ENCODE data around the gene WWC2. TPM values are rescaled to one million over a fixed set of nuclear protein-coding genes. Genes with fewer than 3 reads are reported as not detected.

The WWC2 gene
- total and polyA plus RNA-seq, 2 experiments from 2014 or later: 50.5 to 74.2 TPM

DNA sequence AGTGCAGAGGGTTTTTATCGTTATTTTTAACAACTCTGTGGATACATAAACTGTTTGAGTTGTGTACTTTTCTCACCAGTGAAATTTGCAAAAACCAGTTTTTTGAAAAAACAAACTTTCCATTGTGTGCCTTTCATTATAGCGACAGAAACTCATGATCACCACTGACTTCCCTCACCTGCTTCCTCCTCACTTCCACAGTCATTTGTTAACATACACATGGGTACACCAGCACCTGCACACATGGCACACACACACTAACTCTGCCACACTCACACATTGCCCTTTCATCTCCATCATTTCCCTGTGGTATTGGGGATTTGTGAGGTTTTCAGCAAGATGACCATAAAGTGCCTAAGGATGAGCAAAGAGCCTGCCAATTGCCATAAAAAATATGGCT is 200.4 kb downstream of the WWC2 start:
- Histone ChIP-seq H3K27ac (ENCODE audit: low read depth) (no peak overlapping the region), H4K20me1 (replicated peaks; ENCODE audit: insufficient read depth) (0 out of 2 replicates have a peak, but pooled peaks cover 3% of the 10 kb centered on the region), H3K4me3 (no peak overlapping the region), H3K36me3 (ENCODE audit: insufficient read depth) (peaks cover 22% of the 10 kb centered on the region), H3K27me3 (ENCODE audit: insufficient read depth) (no peaks in the 10 kb centered on the region), H2AFZ (no peak overlapping the region), H3K9me2 (ENCODE audit: insufficient read depth) (no peaks in the 10 kb centered on the region), H3K4me2 (no peak overlapping the region), H3F3A (replicated peaks; ENCODE audit: low read depth) (no peaks in the 10 kb centered on the region), H3K79me2 (replicated peaks; ENCODE audit: insufficient read depth) (no peaks in the 10 kb centered on the region), H3K4me1 (ENCODE audit: insufficient read depth) (no peaks in the 10 kb centered on the region)
- TF ChIP-seq EZH2 (IDR thresholded peaks at IDR 0.05; ENCODE audit: low read depth, unreplicated experiment): no peak
- no peak for TF ChIP-seq EZH2phosphoT487 (IDR thresholded peaks at IDR 0.05; ENCODE audit: unreplicated experiment)
- TF ChIP-seq, protein P1, sequence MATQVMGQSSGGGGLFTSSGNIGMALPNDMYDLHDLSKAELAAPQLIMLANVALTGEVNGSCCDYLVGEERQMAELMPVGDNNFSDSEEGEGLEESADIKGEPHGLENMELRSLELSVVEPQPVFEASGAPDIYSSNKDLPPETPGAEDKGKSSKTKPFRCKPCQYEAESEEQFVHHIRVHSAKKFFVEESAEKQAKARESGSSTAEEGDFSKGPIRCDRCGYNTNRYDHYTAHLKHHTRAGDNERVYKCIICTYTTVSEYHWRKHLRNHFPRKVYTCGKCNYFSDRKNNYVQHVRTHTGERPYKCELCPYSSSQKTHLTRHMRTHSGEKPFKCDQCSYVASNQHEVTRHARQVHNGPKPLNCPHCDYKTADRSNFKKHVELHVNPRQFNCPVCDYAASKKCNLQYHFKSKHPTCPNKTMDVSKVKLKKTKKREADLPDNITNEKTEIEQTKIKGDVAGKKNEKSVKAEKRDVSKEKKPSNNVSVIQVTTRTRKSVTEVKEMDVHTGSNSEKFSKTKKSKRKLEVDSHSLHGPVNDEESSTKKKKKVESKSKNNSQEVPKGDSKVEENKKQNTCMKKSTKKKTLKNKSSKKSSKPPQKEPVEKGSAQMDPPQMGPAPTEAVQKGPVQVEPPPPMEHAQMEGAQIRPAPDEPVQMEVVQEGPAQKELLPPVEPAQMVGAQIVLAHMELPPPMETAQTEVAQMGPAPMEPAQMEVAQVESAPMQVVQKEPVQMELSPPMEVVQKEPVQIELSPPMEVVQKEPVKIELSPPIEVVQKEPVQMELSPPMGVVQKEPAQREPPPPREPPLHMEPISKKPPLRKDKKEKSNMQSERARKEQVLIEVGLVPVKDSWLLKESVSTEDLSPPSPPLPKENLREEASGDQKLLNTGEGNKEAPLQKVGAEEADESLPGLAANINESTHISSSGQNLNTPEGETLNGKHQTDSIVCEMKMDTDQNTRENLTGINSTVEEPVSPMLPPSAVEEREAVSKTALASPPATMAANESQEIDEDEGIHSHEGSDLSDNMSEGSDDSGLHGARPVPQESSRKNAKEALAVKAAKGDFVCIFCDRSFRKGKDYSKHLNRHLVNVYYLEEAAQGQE (IDR thresholded peaks at IDR 0.05; ENCODE audit: unreplicated experiment): no peak
- TF ChIP-seq, protein P2, sequence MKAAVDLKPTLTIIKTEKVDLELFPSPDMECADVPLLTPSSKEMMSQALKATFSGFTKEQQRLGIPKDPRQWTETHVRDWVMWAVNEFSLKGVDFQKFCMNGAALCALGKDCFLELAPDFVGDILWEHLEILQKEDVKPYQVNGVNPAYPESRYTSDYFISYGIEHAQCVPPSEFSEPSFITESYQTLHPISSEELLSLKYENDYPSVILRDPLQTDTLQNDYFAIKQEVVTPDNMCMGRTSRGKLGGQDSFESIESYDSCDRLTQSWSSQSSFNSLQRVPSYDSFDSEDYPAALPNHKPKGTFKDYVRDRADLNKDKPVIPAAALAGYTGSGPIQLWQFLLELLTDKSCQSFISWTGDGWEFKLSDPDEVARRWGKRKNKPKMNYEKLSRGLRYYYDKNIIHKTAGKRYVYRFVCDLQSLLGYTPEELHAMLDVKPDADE (IDR thresholded peaks at IDR 0.05): no peak
- TF ChIP-seq ZNF331 (CRISPR knock-in tag; IDR thresholded peaks at IDR 0.05; ENCODE audit: low read depth): no peak
- no peak for TF ChIP-seq ZNF114 (CRISPR knock-in tag; IDR thresholded peaks at IDR 0.05)
- no peak for TF ChIP-seq STAT1 (IDR thresholded peaks at IDR 0.05; ENCODE audit: unreplicated experiment)
- TF ChIP-seq, protein P3, sequence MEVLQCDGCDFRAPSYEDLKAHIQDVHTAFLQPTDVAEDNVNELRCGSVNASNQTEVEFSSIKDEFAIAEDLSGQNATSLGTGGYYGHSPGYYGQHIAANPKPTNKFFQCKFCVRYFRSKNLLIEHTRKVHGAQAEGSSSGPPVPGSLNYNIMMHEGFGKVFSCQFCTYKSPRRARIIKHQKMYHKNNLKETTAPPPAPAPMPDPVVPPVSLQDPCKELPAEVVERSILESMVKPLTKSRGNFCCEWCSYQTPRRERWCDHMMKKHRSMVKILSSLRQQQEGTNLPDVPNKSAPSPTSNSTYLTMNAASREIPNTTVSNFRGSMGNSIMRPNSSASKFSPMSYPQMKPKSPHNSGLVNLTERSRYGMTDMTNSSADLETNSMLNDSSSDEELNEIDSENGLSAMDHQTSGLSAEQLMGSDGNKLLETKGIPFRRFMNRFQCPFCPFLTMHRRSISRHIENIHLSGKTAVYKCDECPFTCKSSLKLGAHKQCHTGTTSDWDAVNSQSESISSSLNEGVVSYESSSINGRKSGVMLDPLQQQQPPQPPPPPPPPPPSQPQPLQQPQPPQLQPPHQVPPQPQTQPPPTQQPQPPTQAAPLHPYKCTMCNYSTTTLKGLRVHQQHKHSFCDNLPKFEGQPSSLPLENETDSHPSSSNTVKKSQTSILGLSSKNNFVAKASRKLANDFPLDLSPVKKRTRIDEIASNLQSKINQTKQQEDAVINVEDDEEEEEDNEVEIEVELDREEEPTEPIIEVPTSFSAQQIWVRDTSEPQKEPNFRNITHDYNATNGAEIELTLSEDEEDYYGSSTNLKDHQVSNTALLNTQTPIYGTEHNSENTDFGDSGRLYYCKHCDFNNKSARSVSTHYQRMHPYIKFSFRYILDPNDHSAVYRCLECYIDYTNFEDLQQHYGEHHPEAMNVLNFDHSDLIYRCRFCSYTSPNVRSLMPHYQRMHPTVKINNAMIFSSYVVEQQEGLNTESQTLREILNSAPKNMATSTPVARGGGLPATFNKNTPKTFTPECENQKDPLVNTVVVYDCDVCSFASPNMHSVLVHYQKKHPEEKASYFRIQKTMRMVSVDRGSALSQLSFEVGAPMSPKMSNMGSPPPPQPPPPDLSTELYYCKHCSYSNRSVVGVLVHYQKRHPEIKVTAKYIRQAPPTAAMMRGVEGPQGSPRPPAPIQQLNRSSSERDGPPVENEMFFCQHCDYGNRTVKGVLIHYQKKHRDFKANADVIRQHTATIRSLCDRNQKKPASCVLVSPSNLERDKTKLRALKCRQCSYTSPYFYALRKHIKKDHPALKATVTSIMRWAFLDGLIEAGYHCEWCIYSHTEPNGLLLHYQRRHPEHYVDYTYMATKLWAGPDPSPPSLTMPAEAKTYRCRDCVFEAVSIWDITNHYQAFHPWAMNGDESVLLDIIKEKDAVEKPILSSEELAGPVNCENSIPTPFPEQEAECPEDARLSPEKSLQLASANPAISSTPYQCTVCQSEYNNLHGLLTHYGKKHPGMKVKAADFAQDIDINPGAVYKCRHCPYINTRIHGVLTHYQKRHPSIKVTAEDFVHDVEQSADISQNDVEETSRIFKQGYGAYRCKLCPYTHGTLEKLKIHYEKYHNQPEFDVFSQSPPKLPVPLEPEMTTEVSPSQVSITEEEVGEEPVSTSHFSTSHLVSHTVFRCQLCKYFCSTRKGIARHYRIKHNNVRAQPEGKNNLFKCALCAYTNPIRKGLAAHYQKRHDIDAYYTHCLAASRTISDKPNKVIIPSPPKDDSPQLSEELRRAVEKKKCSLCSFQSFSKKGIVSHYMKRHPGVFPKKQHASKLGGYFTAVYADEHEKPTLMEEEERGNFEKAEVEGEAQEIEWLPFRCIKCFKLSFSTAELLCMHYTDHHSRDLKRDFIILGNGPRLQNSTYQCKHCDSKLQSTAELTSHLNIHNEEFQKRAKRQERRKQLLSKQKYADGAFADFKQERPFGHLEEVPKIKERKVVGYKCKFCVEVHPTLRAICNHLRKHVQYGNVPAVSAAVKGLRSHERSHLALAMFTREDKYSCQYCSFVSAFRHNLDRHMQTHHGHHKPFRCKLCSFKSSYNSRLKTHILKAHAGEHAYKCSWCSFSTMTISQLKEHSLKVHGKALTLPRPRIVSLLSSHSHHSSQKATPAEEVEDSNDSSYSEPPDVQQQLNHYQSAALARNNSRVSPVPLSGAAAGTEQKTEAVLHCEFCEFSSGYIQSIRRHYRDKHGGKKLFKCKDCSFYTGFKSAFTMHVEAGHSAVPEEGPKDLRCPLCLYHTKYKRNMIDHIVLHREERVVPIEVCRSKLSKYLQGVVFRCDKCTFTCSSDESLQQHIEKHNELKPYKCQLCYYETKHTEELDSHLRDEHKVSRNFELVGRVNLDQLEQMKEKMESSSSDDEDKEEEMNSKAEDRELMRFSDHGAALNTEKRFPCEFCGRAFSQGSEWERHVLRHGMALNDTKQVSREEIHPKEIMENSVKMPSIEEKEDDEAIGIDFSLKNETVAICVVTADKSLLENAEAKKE (CRISPR knock-in tag; IDR thresholded peaks at IDR 0.05): no peak
- TF ChIP-seq CREB1 (CRISPR knock-in tag; IDR thresholded peaks at IDR 0.05; ENCODE audit: low read depth): no peak
- no peak for TF ChIP-seq NANOG (IDR thresholded peaks at IDR 0.05; ENCODE audit: borderline replicate concordance)
- no peak for TF ChIP-seq POLR2AphosphoS5 (IDR thresholded peaks at IDR 0.05; ENCODE audit: low read depth)
- TF ChIP-seq, protein P4, sequence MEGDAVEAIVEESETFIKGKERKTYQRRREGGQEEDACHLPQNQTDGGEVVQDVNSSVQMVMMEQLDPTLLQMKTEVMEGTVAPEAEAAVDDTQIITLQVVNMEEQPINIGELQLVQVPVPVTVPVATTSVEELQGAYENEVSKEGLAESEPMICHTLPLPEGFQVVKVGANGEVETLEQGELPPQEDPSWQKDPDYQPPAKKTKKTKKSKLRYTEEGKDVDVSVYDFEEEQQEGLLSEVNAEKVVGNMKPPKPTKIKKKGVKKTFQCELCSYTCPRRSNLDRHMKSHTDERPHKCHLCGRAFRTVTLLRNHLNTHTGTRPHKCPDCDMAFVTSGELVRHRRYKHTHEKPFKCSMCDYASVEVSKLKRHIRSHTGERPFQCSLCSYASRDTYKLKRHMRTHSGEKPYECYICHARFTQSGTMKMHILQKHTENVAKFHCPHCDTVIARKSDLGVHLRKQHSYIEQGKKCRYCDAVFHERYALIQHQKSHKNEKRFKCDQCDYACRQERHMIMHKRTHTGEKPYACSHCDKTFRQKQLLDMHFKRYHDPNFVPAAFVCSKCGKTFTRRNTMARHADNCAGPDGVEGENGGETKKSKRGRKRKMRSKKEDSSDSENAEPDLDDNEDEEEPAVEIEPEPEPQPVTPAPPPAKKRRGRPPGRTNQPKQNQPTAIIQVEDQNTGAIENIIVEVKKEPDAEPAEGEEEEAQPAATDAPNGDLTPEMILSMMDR (conservative IDR thresholded peaks at IDR 0.05; ENCODE audit: low read depth in 2 of 2): no peak
- no peak for TF ChIP-seq JUNB (IDR thresholded peaks at IDR 0.05; ENCODE audit: unreplicated experiment)
- H3K4me3 Mint-ChIP-seq: no peak overlapping the region
- H3K9me3 Mint-ChIP-seq: no peaks in the 10 kb centered on the region
- ATAC-seq: no peak
- peak overlapping the region; percentile 12; the same call in 1 of the 2 replicates for H3K27ac Mint-ChIP-seq
- H3K27me3 Mint-ChIP-seq (ENCODE audit: insufficient read depth, low read depth, poor library complexity): no peaks in the 10 kb centered on the region
- H3K4me1 Mint-ChIP-seq: no peaks in the 10 kb centered on the region; the same call in 2 of the 3 replicates
- H3K36me3 Mint-ChIP-seq (ENCODE audit: low read depth): peaks cover 44% of the 10 kb centered on the region
- no peak for DNase-seq (ENCODE audit: low spot score)
